Measurements from ENCODE around the gene FGF2. TPM values are rescaled to one million over a fixed set of nuclear protein-coding genes. Genes with fewer than 3 reads are reported as not detected.

The FGF2 gene
- total RNA-seq, 1 experiment from 2014 or later = 2.1 TPM

GRCh38 chr4:122836941-122837340 is 10.3 kb downstream of the FGF2 start:
- no peak overlapping the region for H3K4me2 ChIP-seq
- no peaks in the 10 kb centered on the region for H3K9me3 ChIP-seq (ENCODE audit: insufficient read depth, low read depth)
- H2AFZ ChIP-seq = no peak overlapping the region
- H3K79me2 ChIP-seq (ENCODE audit: low read depth) = no peaks in the 10 kb centered on the region
- no peak overlapping the region for H3K4me3 ChIP-seq
- H4K20me1 ChIP-seq (ENCODE audit: insufficient read depth) = no peaks in the 10 kb centered on the region
- no peaks in the 10 kb centered on the region for H3K36me3 ChIP-seq (ENCODE audit: low read depth)
- no peaks in the 10 kb centered on the region for H3K27me3 ChIP-seq (ENCODE audit: insufficient read depth, low read depth)
- no peak for DNase-seq
- H3K4me1 ChIP-seq (replicated peaks; ENCODE audit: insufficient read depth) = no peaks in the 10 kb centered on the region
- CTCF ChIA-PET = no interaction called here
- POLR2A ChIA-PET (ENCODE audit: unreplicated experiment) = no interaction called here
- intact Hi-C loops (cut with micrococcal nuclease; ENCODE audit: unreplicated experiment) = no loop called here
- BruUV-seq (replicated peaks) = no TSS peak
- no peak for TF ChIP-seq EZH2 (IDR thresholded peaks at IDR 0.05; ENCODE audit: low read depth)
- TF ChIP-seq, protein P1, sequence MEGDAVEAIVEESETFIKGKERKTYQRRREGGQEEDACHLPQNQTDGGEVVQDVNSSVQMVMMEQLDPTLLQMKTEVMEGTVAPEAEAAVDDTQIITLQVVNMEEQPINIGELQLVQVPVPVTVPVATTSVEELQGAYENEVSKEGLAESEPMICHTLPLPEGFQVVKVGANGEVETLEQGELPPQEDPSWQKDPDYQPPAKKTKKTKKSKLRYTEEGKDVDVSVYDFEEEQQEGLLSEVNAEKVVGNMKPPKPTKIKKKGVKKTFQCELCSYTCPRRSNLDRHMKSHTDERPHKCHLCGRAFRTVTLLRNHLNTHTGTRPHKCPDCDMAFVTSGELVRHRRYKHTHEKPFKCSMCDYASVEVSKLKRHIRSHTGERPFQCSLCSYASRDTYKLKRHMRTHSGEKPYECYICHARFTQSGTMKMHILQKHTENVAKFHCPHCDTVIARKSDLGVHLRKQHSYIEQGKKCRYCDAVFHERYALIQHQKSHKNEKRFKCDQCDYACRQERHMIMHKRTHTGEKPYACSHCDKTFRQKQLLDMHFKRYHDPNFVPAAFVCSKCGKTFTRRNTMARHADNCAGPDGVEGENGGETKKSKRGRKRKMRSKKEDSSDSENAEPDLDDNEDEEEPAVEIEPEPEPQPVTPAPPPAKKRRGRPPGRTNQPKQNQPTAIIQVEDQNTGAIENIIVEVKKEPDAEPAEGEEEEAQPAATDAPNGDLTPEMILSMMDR (conservative IDR thresholded peaks at IDR 0.05) = no peak
- H3K9me2 ChIP-seq (ENCODE audit: insufficient read depth) = no peaks in the 10 kb centered on the region
- H3F3A ChIP-seq (ENCODE audit: insufficient read depth, low read depth) = no peaks in the 10 kb centered on the region
- H3K27ac ChIP-seq = no peak overlapping the region

DNA sequence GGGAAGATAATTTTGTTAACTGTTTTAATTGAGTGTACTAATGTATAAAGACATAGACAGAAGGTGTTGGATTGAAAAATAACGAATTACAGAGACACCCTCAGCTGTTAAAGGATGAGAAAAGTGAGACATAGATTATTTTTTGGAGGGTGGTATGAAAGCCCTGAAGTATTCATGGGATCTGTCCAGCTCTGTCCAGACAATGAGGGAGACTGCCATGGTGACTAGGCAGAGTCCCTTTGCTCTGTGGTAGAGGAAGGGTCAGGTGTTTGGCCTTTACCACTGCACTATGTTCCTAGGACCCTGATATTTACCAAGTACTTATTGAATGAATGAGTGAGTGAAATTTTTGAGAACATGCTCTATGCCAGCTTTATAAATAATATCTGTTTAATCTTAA is 11.4 kb downstream of the FGF2 start:
- Histone ChIP-seq H3K36me3 (ENCODE audit: low read depth) (no peaks in the 10 kb centered on the region), H3K4me2 (no peak overlapping the region), H3K9me3 (ENCODE audit: insufficient read depth, low read depth) (no peaks in the 10 kb centered on the region), H2AFZ (no peak overlapping the region), H3K79me2 (ENCODE audit: low read depth) (no peaks in the 10 kb centered on the region), H4K20me1 (ENCODE audit: insufficient read depth) (no peaks in the 10 kb centered on the region), H3K27ac (no peak overlapping the region), H3K9me2 (ENCODE audit: insufficient read depth) (no peaks in the 10 kb centered on the region), H3K4me3 (no peak overlapping the region), H3F3A (ENCODE audit: insufficient read depth, low read depth) (no peaks in the 10 kb centered on the region), H3K4me1 (replicated peaks; ENCODE audit: insufficient read depth) (no peaks in the 10 kb centered on the region), H3K27me3 (ENCODE audit: insufficient read depth, low read depth) (no peaks in the 10 kb centered on the region)
- CTCF ChIA-PET = no interaction called here
- no TSS peak for BruUV-seq (replicated peaks)
- intact Hi-C loops (cut with micrococcal nuclease; ENCODE audit: unreplicated experiment) = no loop called here
- no peak for TF ChIP-seq EZH2 (IDR thresholded peaks at IDR 0.05; ENCODE audit: low read depth)
- TF ChIP-seq, protein P1 (conservative IDR thresholded peaks at IDR 0.05) = no peak
- POLR2A ChIA-PET (ENCODE audit: unreplicated experiment) = no interaction called here
- no peak for DNase-seq

GRCh38 chr4:122842392-122842791 is 15.8 kb downstream of the FGF2 start:
- H3K36me3 ChIP-seq (ENCODE audit: low read depth) = no peaks in the 10 kb centered on the region
- 0 out of 2 replicates have a peak, but pooled peaks cover 6% of the 10 kb centered on the region for H3K9me2 ChIP-seq (ENCODE audit: insufficient read depth)
- no peak overlapping the region for H3K4me3 ChIP-seq
- no peaks in the 10 kb centered on the region for H3K4me1 ChIP-seq (replicated peaks; ENCODE audit: insufficient read depth)
- no TSS peak for BruUV-seq (replicated peaks)
- TF ChIP-seq, protein P1 (conservative IDR thresholded peaks at IDR 0.05) = no peak
- TF ChIP-seq EZH2 (IDR thresholded peaks at IDR 0.05; ENCODE audit: low read depth) = no peak
- ChIA-PET CTCF (no interaction called here), POLR2A (ENCODE audit: unreplicated experiment) (no interaction called here)
- intact Hi-C loops (cut with micrococcal nuclease; ENCODE audit: unreplicated experiment) = no loop called here
- no peak overlapping the region for H3K27ac ChIP-seq
- no peaks in the 10 kb centered on the region for H3K27me3 ChIP-seq (ENCODE audit: insufficient read depth, low read depth)
- H3F3A ChIP-seq (ENCODE audit: insufficient read depth, low read depth) = no peaks in the 10 kb centered on the region
- no peak overlapping the region for H3K4me2 ChIP-seq
- H3K9me3 ChIP-seq (ENCODE audit: insufficient read depth, low read depth) = no peaks in the 10 kb centered on the region
- no peak for DNase-seq
- H4K20me1 ChIP-seq (ENCODE audit: insufficient read depth) = no peaks in the 10 kb centered on the region
- H3K79me2 ChIP-seq (ENCODE audit: low read depth) = no peaks in the 10 kb centered on the region
- H2AFZ ChIP-seq = no peak overlapping the region

Measured in PC-9 (cell line).